Right lobe of liver (tissue), 6 donors: ENCODE data around the gene C1orf115. TPM values are rescaled to one million over a fixed set of nuclear protein-coding genes. Genes with fewer than 3 reads are reported as not detected.

Experiments
- ATAC-seq, 4 donors: fragments of 200-7000 bp; cut with Tn5 transposase; one replicate each; pipeline ENCODE4 v1.9.1; 2020; ENCODE audit warnings: mild to moderate bottlenecking in 4 of 4, moderate library complexity in 4 of 4
- DNase-seq, 3 donors: peaks; one replicate each; pipeline ENCODE4 v3.0.0-alpha.2; 2020
- H3K27ac ChIP-seq, 3 donors: fragments of 200-600 bp; one replicate each; pipeline ENCODE4 v1.8.0; 2022
- H3K27me3 ChIP-seq, 2 donors: fragments of 200-600 bp; one replicate each; pipeline ENCODE4 v1.8.0; 2022
- H3K36me3 ChIP-seq, 4 donors: fragments of 200-600 bp; sonication (generic) in 1 of 4; one replicate each; pipeline versions ENCODE4 v1.5.1 to v1.8.0; 2017 to 2022; ENCODE audit warnings: control low read depth in 1 of 4
- H3K4me1 ChIP-seq, 4 donors: fragments of 200-600 bp; sonication (generic) in 1 of 4; one replicate each; pipeline versions ENCODE4 v1.5.1 to v1.8.0; 2017 to 2022; ENCODE audit warnings: control low read depth in 1 of 4
- H3K4me3 ChIP-seq, 3 donors: fragments of 200-600 bp; one replicate each; pipeline ENCODE4 v1.8.0; 2022
- H3K9me3 ChIP-seq, 4 donors: fragments of 200-600 bp; sonication (generic) in 1 of 4; one replicate each; pipeline versions ENCODE4 v1.5.1 to v1.8.0; 2017 to 2022; ENCODE audit warnings: control low read depth in 1 of 4
- POLR2A ChIP-seq: fragments of 450-650 bp; IDR thresholded peaks from one replicate; pipeline ENCODE4 v1.6.1; 2017; ENCODE audit warnings: antibody characterized with exemption, mild to moderate bottlenecking
- WGBS: methylation state at CpG from one replicate; pipeline ENCODE4 v1.1.6; 2018; ENCODE audit warnings: low coverage, low lambda C conversion rate; ENCODE audit not compliant: insufficient coverage; ENCODE audit errors: missing lambda C conversion rate; 5-methylcytosine and 5-hydroxymethylcytosine counted together
- intact Hi-C, 2 donors: fragments of 100-400 bp; cut with DNase I; formaldehyde crosslinking; loops; one replicate each; pipeline versions ENCODE4 v1.11.2 to v1.14.1; 2022
- long read RNA-seq: library from polyadenylated mRNA; unstranded; transcript quantifications from one replicate; pipeline ENCODE4 v2.0.0, GENCODE V29; 2019
- total RNA-seq, 6 experiments: library from RNA; depleted of rRNA in 2 of 6; stranded (reverse); fragments of >200 nt in 2 of 6; fragmentation: NEBNext Ultra II Directional in 3 of 6; extraction: Animal tissue kit (Norgen Biotek cat#: 25700) in 3 of 6; gene quantifications; one replicate each; pipeline versions ENCODE4 v1.1.0 to v1.2.4, GENCODE V29; 2016 to 2023
- TF ChIP-seq, protein P1 (sequence below), 4 donors: fragments of 200-600 bp in 3 of 4; fragments of 450-650 bp in 1 of 4; IDR thresholded peaks; one replicate each; pipeline versions ENCODE4 v1.5.1 to v1.8.0; 2016 to 2022; ENCODE audit warnings: antibody characterized with exemption in 4 of 4, mild to moderate bottlenecking in 2 of 4
- donor health status: DM: no; HTN: yes; CAD: no.
- donor health status: DM: no; HTN: no; CAD: no.
- donor health status: DM: no; HTN: no; CAD: no.
- donor health status: DM: no; HTN: yes; CAD: no.
- donor health status: DM: no; HTN: yes; CAD: no.

The C1orf115 gene, protein sequence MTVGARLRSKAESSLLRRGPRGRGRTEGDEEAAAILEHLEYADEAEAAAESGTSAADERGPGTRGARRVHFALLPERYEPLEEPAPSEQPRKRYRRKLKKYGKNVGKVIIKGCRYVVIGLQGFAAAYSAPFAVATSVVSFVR
- total RNA-seq: 10 to 100 TPM; 45.2 to 65.9 (median 50.8) TPM
- long read RNA-seq, partial matches to known transcripts: 0 of 2 reads
- long read RNA-seq, other reads (novel, unspliced or antisense): 1 of 2 reads

DNA sequence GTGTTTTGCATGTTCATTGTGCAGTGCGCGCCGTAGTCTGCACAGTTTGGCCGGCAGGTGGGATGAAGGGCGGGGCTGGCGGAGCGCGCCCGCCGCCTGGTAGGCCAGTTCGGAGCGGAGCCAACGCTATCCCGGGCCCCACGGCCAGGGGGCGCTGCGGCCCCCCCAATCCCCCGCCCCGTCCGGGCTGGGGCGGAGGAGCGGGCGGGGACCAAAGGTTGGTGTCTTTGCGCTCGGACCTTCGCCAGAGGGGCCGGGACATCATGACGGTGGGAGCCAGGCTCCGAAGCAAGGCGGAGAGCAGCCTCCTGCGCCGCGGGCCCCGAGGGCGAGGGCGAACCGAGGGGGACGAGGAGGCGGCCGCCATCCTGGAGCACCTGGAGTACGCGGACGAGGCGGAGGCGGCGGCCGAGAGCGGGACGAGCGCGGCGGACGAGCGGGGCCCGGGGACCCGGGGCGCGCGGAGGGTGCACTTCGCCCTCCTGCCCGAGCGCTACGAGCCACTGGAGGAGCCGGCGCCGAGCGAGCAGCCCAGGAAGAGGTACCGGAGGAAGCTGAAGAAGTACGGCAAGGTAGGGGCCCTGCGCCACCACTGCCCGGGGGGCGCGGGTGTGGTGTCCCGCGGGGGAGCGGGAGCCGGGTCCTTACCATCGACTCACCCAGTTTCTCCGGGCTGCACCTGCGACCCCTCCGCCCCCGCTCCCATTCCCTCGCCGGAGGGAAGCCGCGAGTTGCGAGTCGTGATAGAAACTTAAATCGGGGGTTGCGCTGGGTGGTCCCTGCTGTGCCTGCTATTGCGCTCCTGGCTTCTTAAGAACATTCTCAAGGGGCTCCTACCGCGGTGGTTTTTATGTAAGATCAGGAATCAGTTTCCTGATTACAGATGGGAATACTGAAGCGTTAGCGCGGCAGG lies at the start of gene C1orf115:
TSS of gene C1orf115 (plus strand) at position 224 of the 913 bp plus-strand sequence. CDS start at position 264, 40 bp downstream.
- peak within 1 kb of the TSS; percentile 65 to 88 (median 81) for H3K4me3 ChIP-seq
- DNase-seq (peak; percentile 86 to 90 (median 89)), ATAC-seq (peak; percentile 91 to 96 (median 95))
- peak within 1 kb of the TSS; percentile 78 to 88 (median 87) for H3K27ac ChIP-seq
- no peaks in the 10 kb centered on the region for H3K36me3 ChIP-seq
- 3% methylated on average over 36 of the region's 96 CpGs for WGBS
- H3K9me3 ChIP-seq: no peaks in the 10 kb centered on the region
- H3K27me3 ChIP-seq: no peaks in the 10 kb centered on the region
- peaks cover 0 to 10% (median 0%) of the 10 kb centered on the region in 4 donors for H3K4me1 ChIP-seq
- TF ChIP-seq POLR2A: peak; percentile 82
- TF ChIP-seq, protein P1, sequence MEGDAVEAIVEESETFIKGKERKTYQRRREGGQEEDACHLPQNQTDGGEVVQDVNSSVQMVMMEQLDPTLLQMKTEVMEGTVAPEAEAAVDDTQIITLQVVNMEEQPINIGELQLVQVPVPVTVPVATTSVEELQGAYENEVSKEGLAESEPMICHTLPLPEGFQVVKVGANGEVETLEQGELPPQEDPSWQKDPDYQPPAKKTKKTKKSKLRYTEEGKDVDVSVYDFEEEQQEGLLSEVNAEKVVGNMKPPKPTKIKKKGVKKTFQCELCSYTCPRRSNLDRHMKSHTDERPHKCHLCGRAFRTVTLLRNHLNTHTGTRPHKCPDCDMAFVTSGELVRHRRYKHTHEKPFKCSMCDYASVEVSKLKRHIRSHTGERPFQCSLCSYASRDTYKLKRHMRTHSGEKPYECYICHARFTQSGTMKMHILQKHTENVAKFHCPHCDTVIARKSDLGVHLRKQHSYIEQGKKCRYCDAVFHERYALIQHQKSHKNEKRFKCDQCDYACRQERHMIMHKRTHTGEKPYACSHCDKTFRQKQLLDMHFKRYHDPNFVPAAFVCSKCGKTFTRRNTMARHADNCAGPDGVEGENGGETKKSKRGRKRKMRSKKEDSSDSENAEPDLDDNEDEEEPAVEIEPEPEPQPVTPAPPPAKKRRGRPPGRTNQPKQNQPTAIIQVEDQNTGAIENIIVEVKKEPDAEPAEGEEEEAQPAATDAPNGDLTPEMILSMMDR (IDR thresholded peaks at IDR 0.05): peak; percentile 98 to 99 (median 99)
- intact Hi-C loops: loop anchor here in 1 of 2 donors (5.0 kb wide), 1 partner anchor 42 kb away; no protein-coding TSS in a partner anchor

DNA sequence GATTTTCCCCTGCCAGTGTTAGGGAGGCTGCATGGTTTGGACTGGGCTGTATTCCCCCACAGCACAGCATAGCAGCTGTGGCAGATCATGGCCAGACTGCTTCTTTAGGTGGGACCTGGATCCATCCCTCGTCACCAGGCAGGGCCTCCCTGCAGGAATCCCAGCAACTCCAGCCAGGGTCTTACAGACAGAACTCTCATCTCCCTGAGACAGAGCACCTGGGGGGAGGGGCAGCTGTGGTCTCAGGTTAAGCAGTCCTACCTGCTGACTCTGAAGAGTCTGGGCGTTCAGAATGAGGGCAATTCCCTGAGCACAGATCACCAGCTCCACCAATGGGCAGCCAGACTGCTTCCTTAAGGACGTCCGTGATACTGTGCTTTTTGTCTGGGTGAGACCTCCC lies 47.9 kb upstream of the C1orf115 start:
- intact Hi-C loops: no loop called here
- DNase-seq: no peak
- no peaks in the 10 kb centered on the region for H3K4me1 ChIP-seq
- H3K27me3 ChIP-seq: no peaks in the 10 kb centered on the region
- no peak overlapping the region for H3K4me3 ChIP-seq
- H3K36me3 ChIP-seq: no peaks in the 10 kb centered on the region
- ATAC-seq: no peak
- no peaks in the 10 kb centered on the region for H3K9me3 ChIP-seq
- WGBS: no CpG with 5 or more reads among the region's 4 CpGs
- no peak overlapping the region for H3K27ac ChIP-seq
- TF ChIP-seq, protein P1 (IDR thresholded peaks at IDR 0.05): no peak
- TF ChIP-seq POLR2A: no peak

DNA sequence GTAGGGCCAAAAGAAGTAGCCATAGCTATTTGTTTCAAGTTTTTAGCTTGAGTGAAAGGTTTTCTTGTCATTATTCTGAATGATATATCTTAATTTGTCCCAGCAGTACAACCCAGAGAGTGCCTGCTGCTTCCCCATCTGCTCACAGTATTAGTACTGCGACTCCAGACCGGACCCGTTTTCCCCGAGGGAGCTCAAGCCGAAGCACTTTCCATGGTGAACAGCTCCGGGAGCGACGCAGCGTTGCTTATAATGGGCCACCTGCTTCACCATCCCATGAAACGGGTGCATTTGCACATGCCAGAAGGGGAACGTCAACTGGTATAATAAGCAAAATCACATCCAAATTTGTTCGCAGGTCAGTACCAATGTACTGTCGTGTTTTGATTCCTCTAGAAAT lies 37.2 kb upstream of the C1orf115 start:
- no peak overlapping the region for H3K4me3 ChIP-seq
- 90% methylated on average over 11 of the region's 13 CpGs for WGBS
- no peaks in the 10 kb centered on the region for H3K27me3 ChIP-seq
- no peaks in the 10 kb centered on the region for H3K9me3 ChIP-seq
- no peak for TF ChIP-seq POLR2A
- TF ChIP-seq, protein P1 (IDR thresholded peaks at IDR 0.05): no peak
- H3K27ac ChIP-seq: no peak overlapping the region
- no peaks in the 10 kb centered on the region for H3K36me3 ChIP-seq
- no peak for ATAC-seq
- DNase-seq: no peak
- intact Hi-C loops: no loop called here
- no peaks in the 10 kb centered on the region for H3K4me1 ChIP-seq

DNA sequence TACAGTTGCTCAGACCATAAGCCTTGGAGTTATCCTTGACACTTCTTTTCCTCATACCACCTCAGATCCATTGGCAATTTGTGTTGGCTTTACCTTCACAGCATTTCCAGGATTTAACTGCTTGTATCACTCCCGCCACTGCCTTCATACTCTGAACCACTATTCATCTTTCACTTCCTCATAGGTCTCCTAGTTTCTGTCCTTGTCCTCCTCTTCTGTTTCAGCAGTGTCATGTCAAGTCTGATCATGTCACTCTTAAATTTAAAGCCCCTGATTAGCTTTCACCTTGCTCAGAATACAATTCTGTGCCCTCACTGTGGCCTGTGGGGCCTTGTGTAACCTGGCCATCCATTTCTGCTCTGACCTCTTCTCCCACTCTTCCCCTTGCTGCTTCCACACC lies 34.7 kb upstream of the C1orf115 start:
- no peak for DNase-seq
- intact Hi-C loops: no loop called here
- H3K4me3 ChIP-seq: no peak overlapping the region
- H3K27ac ChIP-seq: no peak overlapping the region
- no peak for ATAC-seq
- 81% methylated on average over 1 of the region's 1 CpG for WGBS
- no peaks in the 10 kb centered on the region for H3K36me3 ChIP-seq
- TF ChIP-seq, protein P1 (IDR thresholded peaks at IDR 0.05): no peak
- TF ChIP-seq POLR2A: no peak
- H3K27me3 ChIP-seq: no peaks in the 10 kb centered on the region
- no peaks in the 10 kb centered on the region for H3K9me3 ChIP-seq
- no peaks in the 10 kb centered on the region for H3K4me1 ChIP-seq
